GM23338 (cell line): Measurements from ENCODE around the gene PDE3B. TPM values are rescaled to one million over a fixed set of nuclear protein-coding genes. Genes with fewer than 3 reads are reported as not detected.

Experiments
- ATAC-seq: fragments of 200-7000 bp; cut with Tn5 transposase; 3 replicates; pipeline ENCODE4 v1.9.1; 2020
- DNase-seq: peaks from one replicate; pipeline ENCODE4 v3.0.0-alpha.2; 2015; ENCODE audit warnings: low spot score
- H2AFZ ChIP-seq: fragments of 200-600 bp; sonication (generic); 2 replicates; pipeline ENCODE4 v1.8.0; 2016; ENCODE audit warnings: antibody characterized with exemption, mild to moderate bottlenecking, moderate library complexity
- H3F3A ChIP-seq: fragments of 200-600 bp; sonication (generic); replicated peaks from 2 replicates; pipeline ENCODE4 v1.8.0; 2017; ENCODE audit warnings: antibody characterized with exemption, mixed run types, low read depth
- H3K27ac ChIP-seq: fragments of 200-600 bp; sonication (generic); 2 replicates; pipeline ENCODE4 v1.6.1; 2016; ENCODE audit warnings: low read depth
- H3K27me3 ChIP-seq: fragments of 200-600 bp; sonication (generic); 2 replicates; pipeline ENCODE4 v1.8.0; 2016; ENCODE audit warnings: mild to moderate bottlenecking, mixed run types, moderate library complexity; ENCODE audit not compliant: insufficient read depth
- H3K36me3 ChIP-seq: fragments of 200-600 bp; sonication (generic); 2 replicates; pipeline ENCODE4 v1.8.0; 2016; ENCODE audit warnings: mild to moderate bottlenecking; ENCODE audit not compliant: insufficient read depth
- H3K4me1 ChIP-seq: fragments of 200-600 bp; sonication (generic); 2 replicates; pipeline ENCODE4 v1.8.0; 2016; ENCODE audit warnings: mild to moderate bottlenecking, moderate library complexity; ENCODE audit not compliant: insufficient read depth
- H3K4me2 ChIP-seq: fragments of 200-600 bp; sonication (generic); 2 replicates; pipeline ENCODE4 v1.7.1; 2017; ENCODE audit warnings: mixed run types
- H3K4me3 ChIP-seq: fragments of 200-600 bp; sonication (generic); 2 replicates; pipeline ENCODE4 v1.6.1; 2016; ENCODE audit warnings: mixed run types
- H3K79me2 ChIP-seq: fragments of 200-600 bp; sonication (generic); replicated peaks from 2 replicates; pipeline ENCODE4 v1.8.0; 2017; ENCODE audit warnings: mild to moderate bottlenecking; ENCODE audit not compliant: insufficient read depth
- H3K9me2 ChIP-seq: fragments of 200-600 bp; sonication (generic); 2 replicates; pipeline ENCODE4 v1.8.0; 2017; ENCODE audit not compliant: insufficient read depth
- H4K20me1 ChIP-seq: fragments of 200-600 bp; sonication (generic); replicated peaks from 2 replicates; pipeline ENCODE4 v1.8.0; 2017; ENCODE audit warnings: mild to moderate bottlenecking; ENCODE audit not compliant: insufficient read depth
- H3K27ac Mint-ChIP-seq: 2 replicates; pipeline ENCODE4 v1.8.0; 2020; ENCODE audit warnings: inconsistent platforms, mild to moderate bottlenecking, moderate library complexity, mixed read lengths
- H3K27me3 Mint-ChIP-seq: 3 replicates; pipeline ENCODE4 v1.8.0; 2022; ENCODE audit warnings: low read depth, mild to moderate bottlenecking, moderate library complexity, mixed read lengths, inconsistent platforms; ENCODE audit not compliant: insufficient read depth, poor library complexity
- H3K36me3 Mint-ChIP-seq: 3 replicates; pipeline ENCODE4 v1.8.0; 2021; ENCODE audit warnings: low read depth, mild to moderate bottlenecking, inconsistent platforms, moderate library complexity, mixed read lengths
- H3K4me1 Mint-ChIP-seq: 3 replicates; pipeline ENCODE4 v1.8.0; 2020; ENCODE audit warnings: mild to moderate bottlenecking, inconsistent platforms, mixed read lengths
- H3K4me3 Mint-ChIP-seq: 3 replicates; pipeline ENCODE4 v1.8.0; 2021; ENCODE audit warnings: moderate library complexity, mild to moderate bottlenecking, inconsistent platforms, mixed read lengths
- H3K9me3 Mint-ChIP-seq: 3 replicates; pipeline ENCODE4 v1.8.0; 2020; ENCODE audit warnings: moderate library complexity, mild to moderate bottlenecking, inconsistent platforms, mixed read lengths
- CREB1 ChIP-seq: fragments of 250-450 bp; sonication (Bioruptor Pico); IDR thresholded peaks from 2 replicates; pipeline ENCODE4 v1.5.0; 2020; ENCODE audit warnings: low read depth, mild to moderate bottlenecking, moderate library complexity
- EZH2 ChIP-seq: fragments of 200-600 bp; sonication (generic); IDR thresholded peaks from one replicate; pipeline ENCODE4 v1.8.0; 2017; ENCODE audit warnings: antibody characterized with exemption, mild to moderate bottlenecking, low read depth; ENCODE audit not compliant: unreplicated experiment
- EZH2phosphoT487 ChIP-seq: fragments of 200-600 bp; sonication (generic); IDR thresholded peaks from one replicate; pipeline ENCODE4 v1.8.1; 2018; ENCODE audit warnings: antibody characterized with exemption; ENCODE audit not compliant: unreplicated experiment
- JUNB ChIP-seq: IDR thresholded peaks from one replicate; pipeline ENCODE4 v1.6.1; 2016; ENCODE audit warnings: antibody characterized with exemption; ENCODE audit not compliant: unreplicated experiment
- NANOG ChIP-seq: IDR thresholded peaks from 2 replicates; pipeline ENCODE4 v1.6.1; 2016; ENCODE audit warnings: antibody characterized with exemption, borderline replicate concordance
- POLR2AphosphoS5 ChIP-seq: IDR thresholded peaks from 2 replicates; pipeline ENCODE4 v1.6.1; 2016; ENCODE audit warnings: antibody characterized with exemption, low read depth
- STAT1 ChIP-seq: IDR thresholded peaks from one replicate; pipeline ENCODE4 v1.6.1; 2016; ENCODE audit warnings: antibody characterized with exemption; ENCODE audit not compliant: unreplicated experiment
- ZNF114 ChIP-seq: fragments of 250-450 bp; sonication (Bioruptor Pico); IDR thresholded peaks from 2 replicates; pipeline ENCODE4 v1.5.0; 2020; ENCODE audit warnings: mild to moderate bottlenecking, moderate library complexity
- ZNF331 ChIP-seq: fragments of 250-450 bp; sonication (Bioruptor Pico); IDR thresholded peaks from 2 replicates; pipeline ENCODE4 v1.5.0; 2020; ENCODE audit warnings: low read depth, mild to moderate bottlenecking, moderate library complexity
- polyA plus RNA-seq: library from polyadenylated mRNA; unstranded; fragments of >200 nt; fragmentation: Nextera tagmentation; extraction: Ambion mirVana; gene quantifications from 2 replicates; pipeline ENCODE4 v1.2.1, GENCODE V29; 2016
- total RNA-seq: library from RNA; depleted of rRNA; stranded (reverse); fragments of >200 nt; shearing (Covaris generic); gene quantifications from 2 replicates; pipeline ENCODE4 v1.2.3, GENCODE V29; 2014
- TF ChIP-seq, protein P1 (sequence below), 2 experiments: fragments of 200-600 bp in 1 of 2; sonication (generic) in 1 of 2; conservative IDR thresholded peaks; 2 replicates each; pipeline versions ENCODE4 v1.5.1 to v1.6.1; 2016 to 2017; ENCODE audit warnings: antibody characterized with exemption in 2 of 2, low read depth in 2 of 2, mild to moderate bottlenecking in 2 of 2, moderate library complexity in 1 of 2
- TF ChIP-seq, protein P2 (sequence below): IDR thresholded peaks from one replicate; pipeline ENCODE4 v1.6.1; 2018; ENCODE audit warnings: antibody characterized with exemption; ENCODE audit not compliant: unreplicated experiment
- TF ChIP-seq, protein P3 (sequence below): IDR thresholded peaks from 2 replicates; pipeline ENCODE4 v1.6.1; 2016; ENCODE audit warnings: antibody characterized with exemption
- TF ChIP-seq, protein P4 (sequence below): fragments of 250-450 bp; sonication (Bioruptor Pico); IDR thresholded peaks from 2 replicates; pipeline ENCODE4 v1.5.0; 2020; ENCODE audit warnings: mild to moderate bottlenecking, moderate library complexity

The PDE3B gene
- total and polyA plus RNA-seq, 2 experiments from 2014 or later, result 4.3 to 21.3 TPM

DNA sequence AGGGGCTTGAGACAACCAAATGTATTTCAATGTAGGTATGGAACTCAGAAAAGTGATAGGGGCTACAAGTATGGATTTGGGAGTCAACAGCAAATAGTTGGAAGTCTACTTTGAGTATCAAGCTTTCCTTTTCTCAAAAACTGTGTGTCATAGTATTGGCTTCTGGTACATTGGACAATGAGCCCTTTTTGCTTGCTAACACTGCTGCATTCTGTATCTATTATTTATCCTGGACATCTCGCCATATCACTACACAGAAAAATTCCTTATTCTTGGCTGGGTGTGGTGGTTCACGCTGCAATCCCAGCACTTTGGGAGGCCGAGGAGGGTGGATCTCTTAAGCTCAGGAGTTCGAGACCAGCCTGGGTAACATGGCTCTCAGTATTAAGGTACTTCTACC lies 230.0 kb downstream of the PDE3B start:
- H3K4me3 Mint-ChIP-seq, result no peak overlapping the region
- DNase-seq (no peak), ATAC-seq (no peak)
- H3K4me2 ChIP-seq, result no peak overlapping the region
- H3K9me3 Mint-ChIP-seq, result no peaks in the 10 kb centered on the region
- H2AFZ ChIP-seq, result no peak overlapping the region
- no peak for TF ChIP-seq CREB1
- TF ChIP-seq, protein P1, sequence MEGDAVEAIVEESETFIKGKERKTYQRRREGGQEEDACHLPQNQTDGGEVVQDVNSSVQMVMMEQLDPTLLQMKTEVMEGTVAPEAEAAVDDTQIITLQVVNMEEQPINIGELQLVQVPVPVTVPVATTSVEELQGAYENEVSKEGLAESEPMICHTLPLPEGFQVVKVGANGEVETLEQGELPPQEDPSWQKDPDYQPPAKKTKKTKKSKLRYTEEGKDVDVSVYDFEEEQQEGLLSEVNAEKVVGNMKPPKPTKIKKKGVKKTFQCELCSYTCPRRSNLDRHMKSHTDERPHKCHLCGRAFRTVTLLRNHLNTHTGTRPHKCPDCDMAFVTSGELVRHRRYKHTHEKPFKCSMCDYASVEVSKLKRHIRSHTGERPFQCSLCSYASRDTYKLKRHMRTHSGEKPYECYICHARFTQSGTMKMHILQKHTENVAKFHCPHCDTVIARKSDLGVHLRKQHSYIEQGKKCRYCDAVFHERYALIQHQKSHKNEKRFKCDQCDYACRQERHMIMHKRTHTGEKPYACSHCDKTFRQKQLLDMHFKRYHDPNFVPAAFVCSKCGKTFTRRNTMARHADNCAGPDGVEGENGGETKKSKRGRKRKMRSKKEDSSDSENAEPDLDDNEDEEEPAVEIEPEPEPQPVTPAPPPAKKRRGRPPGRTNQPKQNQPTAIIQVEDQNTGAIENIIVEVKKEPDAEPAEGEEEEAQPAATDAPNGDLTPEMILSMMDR (conservative IDR thresholded peaks at IDR 0.05; ENCODE audit: low read depth in 2 of 2), result no peak
- TF ChIP-seq POLR2AphosphoS5, result no peak
- TF ChIP-seq JUNB, result no peak
- TF ChIP-seq, protein P2, sequence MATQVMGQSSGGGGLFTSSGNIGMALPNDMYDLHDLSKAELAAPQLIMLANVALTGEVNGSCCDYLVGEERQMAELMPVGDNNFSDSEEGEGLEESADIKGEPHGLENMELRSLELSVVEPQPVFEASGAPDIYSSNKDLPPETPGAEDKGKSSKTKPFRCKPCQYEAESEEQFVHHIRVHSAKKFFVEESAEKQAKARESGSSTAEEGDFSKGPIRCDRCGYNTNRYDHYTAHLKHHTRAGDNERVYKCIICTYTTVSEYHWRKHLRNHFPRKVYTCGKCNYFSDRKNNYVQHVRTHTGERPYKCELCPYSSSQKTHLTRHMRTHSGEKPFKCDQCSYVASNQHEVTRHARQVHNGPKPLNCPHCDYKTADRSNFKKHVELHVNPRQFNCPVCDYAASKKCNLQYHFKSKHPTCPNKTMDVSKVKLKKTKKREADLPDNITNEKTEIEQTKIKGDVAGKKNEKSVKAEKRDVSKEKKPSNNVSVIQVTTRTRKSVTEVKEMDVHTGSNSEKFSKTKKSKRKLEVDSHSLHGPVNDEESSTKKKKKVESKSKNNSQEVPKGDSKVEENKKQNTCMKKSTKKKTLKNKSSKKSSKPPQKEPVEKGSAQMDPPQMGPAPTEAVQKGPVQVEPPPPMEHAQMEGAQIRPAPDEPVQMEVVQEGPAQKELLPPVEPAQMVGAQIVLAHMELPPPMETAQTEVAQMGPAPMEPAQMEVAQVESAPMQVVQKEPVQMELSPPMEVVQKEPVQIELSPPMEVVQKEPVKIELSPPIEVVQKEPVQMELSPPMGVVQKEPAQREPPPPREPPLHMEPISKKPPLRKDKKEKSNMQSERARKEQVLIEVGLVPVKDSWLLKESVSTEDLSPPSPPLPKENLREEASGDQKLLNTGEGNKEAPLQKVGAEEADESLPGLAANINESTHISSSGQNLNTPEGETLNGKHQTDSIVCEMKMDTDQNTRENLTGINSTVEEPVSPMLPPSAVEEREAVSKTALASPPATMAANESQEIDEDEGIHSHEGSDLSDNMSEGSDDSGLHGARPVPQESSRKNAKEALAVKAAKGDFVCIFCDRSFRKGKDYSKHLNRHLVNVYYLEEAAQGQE, result no peak
- TF ChIP-seq ZNF331 (CRISPR knock-in tag), result no peak
- TF ChIP-seq, protein P3, sequence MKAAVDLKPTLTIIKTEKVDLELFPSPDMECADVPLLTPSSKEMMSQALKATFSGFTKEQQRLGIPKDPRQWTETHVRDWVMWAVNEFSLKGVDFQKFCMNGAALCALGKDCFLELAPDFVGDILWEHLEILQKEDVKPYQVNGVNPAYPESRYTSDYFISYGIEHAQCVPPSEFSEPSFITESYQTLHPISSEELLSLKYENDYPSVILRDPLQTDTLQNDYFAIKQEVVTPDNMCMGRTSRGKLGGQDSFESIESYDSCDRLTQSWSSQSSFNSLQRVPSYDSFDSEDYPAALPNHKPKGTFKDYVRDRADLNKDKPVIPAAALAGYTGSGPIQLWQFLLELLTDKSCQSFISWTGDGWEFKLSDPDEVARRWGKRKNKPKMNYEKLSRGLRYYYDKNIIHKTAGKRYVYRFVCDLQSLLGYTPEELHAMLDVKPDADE, result no peak
- TF ChIP-seq NANOG, result no peak
- no peak for TF ChIP-seq ZNF114 (CRISPR knock-in tag)
- TF ChIP-seq EZH2phosphoT487, result no peak
- no peak for TF ChIP-seq STAT1
- TF ChIP-seq, protein P4, sequence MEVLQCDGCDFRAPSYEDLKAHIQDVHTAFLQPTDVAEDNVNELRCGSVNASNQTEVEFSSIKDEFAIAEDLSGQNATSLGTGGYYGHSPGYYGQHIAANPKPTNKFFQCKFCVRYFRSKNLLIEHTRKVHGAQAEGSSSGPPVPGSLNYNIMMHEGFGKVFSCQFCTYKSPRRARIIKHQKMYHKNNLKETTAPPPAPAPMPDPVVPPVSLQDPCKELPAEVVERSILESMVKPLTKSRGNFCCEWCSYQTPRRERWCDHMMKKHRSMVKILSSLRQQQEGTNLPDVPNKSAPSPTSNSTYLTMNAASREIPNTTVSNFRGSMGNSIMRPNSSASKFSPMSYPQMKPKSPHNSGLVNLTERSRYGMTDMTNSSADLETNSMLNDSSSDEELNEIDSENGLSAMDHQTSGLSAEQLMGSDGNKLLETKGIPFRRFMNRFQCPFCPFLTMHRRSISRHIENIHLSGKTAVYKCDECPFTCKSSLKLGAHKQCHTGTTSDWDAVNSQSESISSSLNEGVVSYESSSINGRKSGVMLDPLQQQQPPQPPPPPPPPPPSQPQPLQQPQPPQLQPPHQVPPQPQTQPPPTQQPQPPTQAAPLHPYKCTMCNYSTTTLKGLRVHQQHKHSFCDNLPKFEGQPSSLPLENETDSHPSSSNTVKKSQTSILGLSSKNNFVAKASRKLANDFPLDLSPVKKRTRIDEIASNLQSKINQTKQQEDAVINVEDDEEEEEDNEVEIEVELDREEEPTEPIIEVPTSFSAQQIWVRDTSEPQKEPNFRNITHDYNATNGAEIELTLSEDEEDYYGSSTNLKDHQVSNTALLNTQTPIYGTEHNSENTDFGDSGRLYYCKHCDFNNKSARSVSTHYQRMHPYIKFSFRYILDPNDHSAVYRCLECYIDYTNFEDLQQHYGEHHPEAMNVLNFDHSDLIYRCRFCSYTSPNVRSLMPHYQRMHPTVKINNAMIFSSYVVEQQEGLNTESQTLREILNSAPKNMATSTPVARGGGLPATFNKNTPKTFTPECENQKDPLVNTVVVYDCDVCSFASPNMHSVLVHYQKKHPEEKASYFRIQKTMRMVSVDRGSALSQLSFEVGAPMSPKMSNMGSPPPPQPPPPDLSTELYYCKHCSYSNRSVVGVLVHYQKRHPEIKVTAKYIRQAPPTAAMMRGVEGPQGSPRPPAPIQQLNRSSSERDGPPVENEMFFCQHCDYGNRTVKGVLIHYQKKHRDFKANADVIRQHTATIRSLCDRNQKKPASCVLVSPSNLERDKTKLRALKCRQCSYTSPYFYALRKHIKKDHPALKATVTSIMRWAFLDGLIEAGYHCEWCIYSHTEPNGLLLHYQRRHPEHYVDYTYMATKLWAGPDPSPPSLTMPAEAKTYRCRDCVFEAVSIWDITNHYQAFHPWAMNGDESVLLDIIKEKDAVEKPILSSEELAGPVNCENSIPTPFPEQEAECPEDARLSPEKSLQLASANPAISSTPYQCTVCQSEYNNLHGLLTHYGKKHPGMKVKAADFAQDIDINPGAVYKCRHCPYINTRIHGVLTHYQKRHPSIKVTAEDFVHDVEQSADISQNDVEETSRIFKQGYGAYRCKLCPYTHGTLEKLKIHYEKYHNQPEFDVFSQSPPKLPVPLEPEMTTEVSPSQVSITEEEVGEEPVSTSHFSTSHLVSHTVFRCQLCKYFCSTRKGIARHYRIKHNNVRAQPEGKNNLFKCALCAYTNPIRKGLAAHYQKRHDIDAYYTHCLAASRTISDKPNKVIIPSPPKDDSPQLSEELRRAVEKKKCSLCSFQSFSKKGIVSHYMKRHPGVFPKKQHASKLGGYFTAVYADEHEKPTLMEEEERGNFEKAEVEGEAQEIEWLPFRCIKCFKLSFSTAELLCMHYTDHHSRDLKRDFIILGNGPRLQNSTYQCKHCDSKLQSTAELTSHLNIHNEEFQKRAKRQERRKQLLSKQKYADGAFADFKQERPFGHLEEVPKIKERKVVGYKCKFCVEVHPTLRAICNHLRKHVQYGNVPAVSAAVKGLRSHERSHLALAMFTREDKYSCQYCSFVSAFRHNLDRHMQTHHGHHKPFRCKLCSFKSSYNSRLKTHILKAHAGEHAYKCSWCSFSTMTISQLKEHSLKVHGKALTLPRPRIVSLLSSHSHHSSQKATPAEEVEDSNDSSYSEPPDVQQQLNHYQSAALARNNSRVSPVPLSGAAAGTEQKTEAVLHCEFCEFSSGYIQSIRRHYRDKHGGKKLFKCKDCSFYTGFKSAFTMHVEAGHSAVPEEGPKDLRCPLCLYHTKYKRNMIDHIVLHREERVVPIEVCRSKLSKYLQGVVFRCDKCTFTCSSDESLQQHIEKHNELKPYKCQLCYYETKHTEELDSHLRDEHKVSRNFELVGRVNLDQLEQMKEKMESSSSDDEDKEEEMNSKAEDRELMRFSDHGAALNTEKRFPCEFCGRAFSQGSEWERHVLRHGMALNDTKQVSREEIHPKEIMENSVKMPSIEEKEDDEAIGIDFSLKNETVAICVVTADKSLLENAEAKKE (CRISPR knock-in tag), result no peak
- no peak for TF ChIP-seq EZH2
- H3K9me2 ChIP-seq, result no peaks in the 10 kb centered on the region
- 0 out of 2 replicates have a peak, but pooled peaks cover 4% of the 10 kb centered on the region for H4K20me1 ChIP-seq
- no peak overlapping the region; the same call in 1 of the 2 replicates for H3K27ac Mint-ChIP-seq
- no peaks in the 10 kb centered on the region for H3K79me2 ChIP-seq
- H3K4me1 ChIP-seq, result no peaks in the 10 kb centered on the region
- no peaks in the 10 kb centered on the region for H3K36me3 ChIP-seq
- H3F3A ChIP-seq, result no peaks in the 10 kb centered on the region
- H3K36me3 Mint-ChIP-seq, result no peaks in the 10 kb centered on the region; the same call in 2 of the 3 replicates
- no peak overlapping the region for H3K4me3 ChIP-seq
- no peak overlapping the region for H3K27ac ChIP-seq
- H3K27me3 Mint-ChIP-seq, result no peaks in the 10 kb centered on the region
- H3K27me3 ChIP-seq, result no peaks in the 10 kb centered on the region
- no peaks in the 10 kb centered on the region for H3K4me1 Mint-ChIP-seq
